ENCODE data around the gene GABPA. TPM values are rescaled to one million over a fixed set of nuclear protein-coding genes. Genes with fewer than 3 reads are reported as not detected.

Gene GABPA
- total and polyA plus RNA-seq, 10 donors = 11.7 to 42.0 (median 33.0) TPM

GRCh38 chr21:25717491-25718147 is 17.2 kb upstream of the GABPA start:
- intact Hi-C loops (cut with DNase I; ENCODE audit: low total_unique reads) = no loop called here
- H3K4me3 ChIP-seq = no peak overlapping the region
- WGBS, 5 donors = 70 to 75% (median 71%) methylated on average over 5 of the region's 5 CpGs
- no peaks in the 10 kb centered on the region for H3K4me1 ChIP-seq
- peaks cover 0 to 40% (median 18%) of the 10 kb centered on the region in 6 donors for H3K36me3 ChIP-seq
- no peaks in the 10 kb centered on the region for H3K9me3 ChIP-seq
- no peaks in the 10 kb centered on the region for H3K27me3 ChIP-seq (replicated peaks in 1 of 7)
- no peak for DNase-seq
- no peak overlapping the region for H3K27ac ChIP-seq
- no peak for TF ChIP-seq POLR2AphosphoS5 (IDR thresholded peaks at IDR 0.05)

- no peaks in the 10 kb centered on the region for H3K9me3 ChIP-seq
- no peak overlapping the region for H3K4me3 ChIP-seq
- no peak for DNase-seq
- no peak overlapping the region for H3K27ac ChIP-seq
- intact Hi-C loops (cut with DNase I; ENCODE audit: low total_unique reads) = no loop called here
- H3K36me3 ChIP-seq = peaks cover 2 to 71% (median 59%) of the 10 kb centered on the region in 6 donors
- 92 to 99% (median 97%) methylated on average over 3 of the region's 3 CpGs for WGBS, 5 donors
- TF ChIP-seq CTCF (IDR thresholded peaks at IDR 0.05 in 8 of 11, conservative IDR thresholded peaks at IDR 0.05 in 3 of 11) (no peak), POLR2AphosphoS5 (IDR thresholded peaks at IDR 0.05) (no peak), POLR2A (IDR thresholded peaks at IDR 0.05) (no peak)
- H3K27me3 ChIP-seq (replicated peaks in 1 of 7) = no peaks in the 10 kb centered on the region
- H3K4me1 ChIP-seq = peaks cover 0 to 2% (median 0%) of the 10 kb centered on the region in 6 donors
Observed at GRCh38 chr21:25721987-25722386, 12.8 kb upstream of the GABPA start.

GRCh38 chr21:25722631-25723030 is 12.1 kb upstream of the GABPA start:
- Histone ChIP-seq H3K4me3 (no peak overlapping the region), H3K27me3 (replicated peaks in 1 of 7) (no peaks in the 10 kb centered on the region), H3K4me1 (peaks cover 0 to 6% (median 0%) of the 10 kb centered on the region in 6 donors), H3K27ac (no peak overlapping the region), H3K9me3 (no peaks in the 10 kb centered on the region), H3K36me3 (peaks cover 2 to 77% (median 64%) of the 10 kb centered on the region in 6 donors)
- intact Hi-C loops (cut with DNase I; ENCODE audit: low total_unique reads) = no loop called here
- 51 to 71% (median 62%) methylated on average over 3 of the region's 3 CpGs for WGBS, 5 donors
- no peak for DNase-seq
- TF ChIP-seq POLR2A (IDR thresholded peaks at IDR 0.05) (no peak), CTCF (IDR thresholded peaks at IDR 0.05 in 8 of 11, conservative IDR thresholded peaks at IDR 0.05 in 3 of 11) (no peak), POLR2AphosphoS5 (IDR thresholded peaks at IDR 0.05) (no peak)

- WGBS, 5 donors = 85 to 93% (median 90%) methylated on average over 6 of the region's 6 CpGs
- intact Hi-C loops (cut with DNase I; ENCODE audit: low total_unique reads) = no loop called here
- TF ChIP-seq POLR2AphosphoS5 (IDR thresholded peaks at IDR 0.05) = no peak
Observed at GRCh38 chr21:25732091-25732760, 2.5 kb upstream of the GABPA start.

More at GRCh38 chr21:25732091-25732760, 2.5 kb upstream of the GABPA start:
- H3K4me1 ChIP-seq = peaks cover 22 to 63% (median 36%) of the 10 kb centered on the region in 6 donors
- H3K36me3 ChIP-seq = peaks cover 5 to 37% (median 27%) of the 10 kb centered on the region in 6 donors
- no peak for DNase-seq
- no peak overlapping the region for H3K27ac ChIP-seq
- no peaks in the 10 kb centered on the region for H3K27me3 ChIP-seq (replicated peaks in 1 of 7)
- H3K9me3 ChIP-seq = no peaks in the 10 kb centered on the region
- no peak overlapping the region for H3K4me3 ChIP-seq
